Muscle of arm (tissue), 12 donors: ENCODE data around the gene CDH22. TPM values are rescaled to one million over a fixed set of nuclear protein-coding genes. Genes with fewer than 3 reads are reported as not detected.

ENCODE experiments used
- DNase-seq: peaks from one replicate; pipeline ENCODE4 v3.0.0-alpha.2; 2013
- polyA plus RNA-seq, 12 donors: library from polyadenylated mRNA; unstranded; fragments of 120-200 nt; gene quantifications; one replicate each; pipeline ENCODE4 v1.2.1, GENCODE V29; 2013; ENCODE audit not compliant: insufficient read length in 12 of 12

Gene CDH22
- polyA plus RNA-seq, 12 donors: 0.09 to 0.59 (median 0.24) TPM; not detected in 2

DNA sequence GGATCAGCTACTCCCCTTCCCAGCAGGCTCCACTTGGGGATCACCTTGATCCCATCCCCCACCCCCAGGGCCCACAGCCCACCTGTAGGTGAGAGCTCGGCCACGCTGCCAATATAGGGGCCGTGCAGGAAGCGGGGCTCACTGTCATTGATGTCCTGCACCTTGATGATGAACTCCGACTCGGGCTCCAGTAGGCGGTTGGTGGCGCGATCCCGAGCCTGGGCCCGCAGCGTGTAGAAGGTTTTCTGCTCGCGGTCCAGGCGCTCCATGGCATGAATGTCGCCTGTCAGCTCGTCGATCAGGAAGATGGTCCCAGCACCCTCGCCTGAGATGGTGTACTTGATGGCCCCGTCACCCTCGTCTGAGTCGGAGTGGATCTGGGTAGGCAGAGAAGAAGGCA, 67.4 kb downstream of the CDH22 start:
- DNase-seq: no peak

DNA sequence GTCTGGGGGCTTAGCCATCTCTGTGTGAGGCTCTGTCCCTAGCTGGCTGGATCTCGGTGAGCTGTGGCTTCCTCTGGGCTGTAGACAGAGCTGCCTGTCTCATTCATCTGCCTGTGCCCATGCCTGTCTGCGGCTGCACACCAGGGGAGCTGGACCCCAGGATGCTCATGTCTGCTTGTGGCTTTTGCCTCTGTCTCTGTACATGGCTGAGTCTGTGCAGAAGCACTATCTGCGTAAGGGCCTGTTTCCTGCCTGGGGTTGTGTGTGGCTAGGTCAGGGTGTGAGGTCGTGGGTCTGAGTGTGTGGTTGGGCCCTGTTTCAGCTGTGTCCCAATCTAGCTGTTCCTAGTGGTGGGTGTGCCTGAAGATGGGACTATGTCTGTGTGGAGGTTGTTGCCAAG, 68.2 kb downstream of the CDH22 start:
- DNase-seq: no peak

GRCh38 chr20:46237736-46238135, 70.6 kb downstream of the CDH22 start:
- DNase-seq: no peak

GRCh38 chr20:46237227-46237626, 71.1 kb downstream of the CDH22 start:
- no peak for DNase-seq

- DNase-seq: no peak
Measured at GRCh38 chr20:46235077-46235476, 73.2 kb downstream of the CDH22 start.

DNA sequence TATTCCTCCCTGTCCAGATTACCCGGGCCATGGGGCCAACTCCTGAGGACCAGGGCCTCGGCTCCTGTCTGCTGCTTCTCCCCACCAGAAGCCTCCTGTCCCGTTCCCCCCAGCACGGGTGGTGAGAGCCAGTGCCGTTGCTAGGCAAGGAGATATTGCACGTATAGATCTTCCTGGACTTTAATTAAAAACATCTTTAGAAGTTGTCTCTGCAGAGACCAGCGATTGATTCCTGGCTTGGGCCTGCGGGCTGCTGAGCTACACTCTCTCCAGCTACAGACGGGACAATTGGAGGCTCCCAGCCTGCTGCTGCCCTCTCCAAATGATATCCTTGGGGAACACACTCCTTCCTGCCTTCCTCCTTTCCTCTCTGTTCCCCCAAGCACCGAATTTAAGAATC, 74.6 kb downstream of the CDH22 start:
- no peak for DNase-seq

DNA sequence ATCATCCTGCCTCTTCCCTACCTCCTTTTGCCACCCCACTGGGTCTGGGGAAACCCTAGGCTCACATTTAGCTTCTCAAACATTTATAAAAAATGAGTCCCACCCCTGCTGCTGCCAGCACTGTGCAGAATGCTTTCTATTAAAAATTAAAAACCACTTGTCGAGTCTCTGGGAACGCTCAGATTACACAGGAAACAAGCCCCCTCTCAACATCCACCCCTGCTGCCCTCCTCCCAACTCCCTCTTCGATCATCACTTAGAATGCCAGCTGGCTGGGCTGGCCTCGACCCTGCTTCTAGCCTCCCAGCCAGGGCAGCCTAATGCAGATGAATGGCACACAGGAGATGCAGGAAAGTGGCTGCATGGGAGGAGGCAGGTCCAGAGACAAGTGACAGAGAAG, 75.8 kb downstream of the CDH22 start:
- DNase-seq: no peak

DNA sequence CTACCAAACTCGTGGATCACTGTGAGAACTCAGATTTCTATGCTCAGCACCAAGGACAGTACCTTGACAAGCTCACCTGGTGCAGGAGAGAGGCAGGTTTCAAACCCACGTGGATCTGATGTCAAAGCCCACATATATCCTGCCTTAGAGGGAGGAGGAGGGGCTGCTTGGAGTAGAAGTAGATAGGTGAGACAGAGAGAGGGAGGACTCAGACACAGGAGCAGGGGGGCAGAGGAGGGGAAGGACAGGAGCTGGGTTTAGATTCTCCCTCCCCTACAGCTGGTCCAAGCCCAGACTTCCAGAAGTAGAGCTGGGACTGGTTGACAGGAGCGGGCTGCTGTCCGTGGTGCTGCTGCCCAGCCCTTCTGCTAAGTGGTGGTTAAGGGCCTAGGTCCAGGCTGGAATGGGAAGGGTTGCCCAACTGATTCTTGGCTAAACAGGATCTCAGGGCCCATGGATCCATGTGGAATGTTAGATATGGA, 77.5 kb downstream of the CDH22 start:
- peak; percentile 30 for DNase-seq

GRCh38 chr20:46230106-46230491, 78.2 kb downstream of the CDH22 start:
- no peak for DNase-seq

DNA sequence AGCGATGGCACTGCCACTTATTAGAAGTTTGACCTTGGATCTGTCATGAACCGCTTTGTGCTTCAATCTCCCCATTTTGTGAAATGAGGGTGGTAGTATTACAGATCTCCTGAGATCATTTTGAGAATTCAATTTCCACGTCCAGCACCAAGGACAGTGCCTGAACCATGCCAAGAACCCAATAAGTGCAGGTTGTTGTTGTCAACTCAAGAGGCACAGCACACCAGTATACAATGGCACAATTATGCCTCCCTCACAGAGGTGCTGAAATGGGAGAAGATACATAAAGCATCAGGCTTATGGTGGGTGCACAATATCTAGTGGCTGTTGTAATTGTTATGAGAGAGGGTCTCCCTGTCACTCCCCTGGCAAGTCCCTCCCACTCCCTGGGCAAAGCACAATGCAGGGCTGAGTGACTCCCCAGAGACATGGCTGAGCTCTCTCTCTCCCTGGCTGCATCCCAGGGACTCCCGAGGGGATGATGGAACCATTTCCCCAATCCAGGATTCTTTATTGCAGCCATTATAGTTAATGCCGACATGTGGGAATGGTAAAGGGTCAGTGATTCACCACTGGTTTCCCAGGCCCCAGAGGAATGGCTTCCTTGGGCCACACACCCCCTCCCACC, 78.7 kb downstream of the CDH22 start:
- no peak for DNase-seq

- no peak for DNase-seq
Measured at GRCh38 chr20:46228670-46229069, 79.6 kb downstream of the CDH22 start.

- no peak for DNase-seq
Measured at GRCh38 chr20:46227272-46227767, 81.0 kb downstream of the CDH22 start.

GRCh38 chr20:46226602-46227001, 81.7 kb downstream of the CDH22 start:
- no peak for DNase-seq

DNA sequence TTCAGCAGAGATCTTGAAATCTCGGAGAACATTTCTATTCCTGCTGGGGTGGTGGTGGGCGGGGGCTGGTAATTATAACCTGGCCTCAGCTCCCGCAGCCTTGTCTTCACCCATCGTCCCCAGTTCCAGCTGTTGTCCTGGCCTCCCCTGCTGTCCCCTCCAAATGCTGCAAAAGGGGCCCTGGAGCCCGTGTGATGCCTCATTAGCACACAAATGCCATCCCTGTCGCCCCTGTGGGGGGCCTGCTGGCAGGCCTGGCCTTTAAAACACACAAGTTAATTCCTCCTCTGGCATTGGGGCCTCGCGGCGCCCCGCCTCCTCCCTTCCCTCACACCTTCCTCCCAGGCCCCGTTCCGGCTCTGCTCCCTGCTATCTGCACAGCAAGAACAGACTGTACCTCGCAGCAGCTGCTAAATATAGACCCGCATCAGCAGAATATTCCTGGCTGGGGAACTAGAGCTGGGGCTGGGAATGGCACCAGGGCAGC, 85.7 kb downstream of the CDH22 start:
- no peak for DNase-seq

DNA sequence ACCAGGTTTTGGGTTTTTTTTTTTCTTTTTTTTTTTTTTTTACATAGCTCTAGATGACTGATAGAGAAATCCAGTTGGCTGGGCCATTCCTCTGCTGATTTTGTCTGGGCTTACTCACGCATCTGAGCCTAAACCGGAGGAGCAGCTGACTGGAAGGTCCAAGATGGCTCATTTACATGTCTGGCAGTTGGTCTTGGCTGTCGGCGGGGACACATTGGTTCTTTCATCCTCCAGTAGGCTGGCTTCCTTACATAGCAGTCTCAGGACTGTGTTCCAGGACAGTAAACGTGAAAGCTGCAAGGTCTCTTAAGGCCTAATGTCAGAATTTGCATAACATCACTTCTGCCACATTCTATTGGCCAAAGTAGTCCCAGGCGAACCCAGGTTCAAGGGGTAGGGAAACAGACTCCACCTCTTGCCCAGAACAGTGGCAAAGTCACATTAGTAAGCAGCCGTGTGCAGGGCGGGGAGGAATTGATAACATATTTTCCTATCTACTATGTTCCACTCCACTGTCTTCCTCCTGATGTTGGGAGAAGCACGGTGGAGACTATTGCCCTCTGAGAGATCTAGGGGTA, 87.0 kb downstream of the CDH22 start:
- DNase-seq: no peak

GRCh38 chr20:46220455-46221207, 87.7 kb downstream of the CDH22 start:
- DNase-seq: no peak

- no peak for DNase-seq
Measured at GRCh38 chr20:46219920-46220319, 88.4 kb downstream of the CDH22 start.

DNA sequence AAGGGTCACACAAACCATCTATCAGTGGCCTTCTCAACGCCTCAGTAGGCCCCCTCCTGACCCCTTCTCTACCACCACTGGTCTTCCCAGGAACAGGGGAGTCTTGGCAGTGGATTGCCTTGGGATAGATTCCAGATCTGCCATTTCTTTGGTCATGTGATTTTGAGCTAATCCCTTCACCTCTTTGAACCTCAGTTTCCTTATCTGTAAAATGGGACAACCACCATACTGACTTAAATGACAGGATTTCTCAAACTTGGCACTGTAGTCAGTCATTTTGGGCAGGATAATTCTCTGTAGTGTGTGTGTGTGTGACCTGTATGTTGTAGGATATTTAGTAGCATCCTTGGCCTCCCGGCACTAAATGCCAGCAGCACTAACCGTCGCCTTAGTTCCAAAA, 89.1 kb downstream of the CDH22 start:
- no peak for DNase-seq

GRCh38 chr20:46218656-46219055, 89.6 kb downstream of the CDH22 start:
- DNase-seq: no peak

GRCh38 chr20:46217583-46217982, 90.7 kb downstream of the CDH22 start:
- no peak for DNase-seq

DNA sequence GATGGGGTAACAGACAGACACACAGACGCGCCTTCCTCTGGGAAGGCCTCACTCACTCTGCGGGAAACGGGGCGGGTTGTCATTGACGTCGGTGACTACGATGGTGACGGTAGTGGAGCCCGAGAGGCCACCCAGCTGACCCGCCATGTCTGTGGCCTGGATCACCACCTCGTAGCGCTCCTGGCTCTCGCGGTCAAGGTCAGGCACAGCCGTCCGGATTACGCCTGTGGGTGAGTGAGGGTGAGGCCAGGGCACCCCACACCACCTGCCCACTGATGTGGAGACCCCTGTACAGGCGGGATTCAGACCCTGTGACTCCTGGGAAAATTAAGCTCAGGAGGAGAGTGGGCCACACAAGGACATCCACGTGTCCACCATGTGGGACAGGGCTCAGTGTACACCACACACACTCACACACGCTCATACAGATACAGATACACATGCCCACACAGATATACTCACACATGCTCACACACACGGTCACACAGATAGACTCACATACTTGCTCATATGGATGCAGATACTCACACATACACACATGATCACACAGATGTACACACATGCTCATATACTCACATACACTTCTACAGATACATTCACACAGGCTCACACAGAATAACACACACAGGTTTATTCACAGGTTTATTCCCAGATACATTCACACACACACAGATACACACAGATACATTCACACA, 91.4 kb downstream of the CDH22 start:
- no peak for DNase-seq
